HG03571 (cell line): ENCODE data around the gene KAZN.
"Not testable (repeated sequence)": the region's sequence is repeated elsewhere in the genome, so short reads cannot be mapped to it uniquely, and the experiment has no call there.

Source experiments
- ATAC-seq: cut with Tn5 transposase; IDR thresholded peaks from one replicate; pipeline ENCODE4 v1.9.1; 2021; ENCODE audit not compliant: unreplicated experiment

Gene KAZN

DNA sequence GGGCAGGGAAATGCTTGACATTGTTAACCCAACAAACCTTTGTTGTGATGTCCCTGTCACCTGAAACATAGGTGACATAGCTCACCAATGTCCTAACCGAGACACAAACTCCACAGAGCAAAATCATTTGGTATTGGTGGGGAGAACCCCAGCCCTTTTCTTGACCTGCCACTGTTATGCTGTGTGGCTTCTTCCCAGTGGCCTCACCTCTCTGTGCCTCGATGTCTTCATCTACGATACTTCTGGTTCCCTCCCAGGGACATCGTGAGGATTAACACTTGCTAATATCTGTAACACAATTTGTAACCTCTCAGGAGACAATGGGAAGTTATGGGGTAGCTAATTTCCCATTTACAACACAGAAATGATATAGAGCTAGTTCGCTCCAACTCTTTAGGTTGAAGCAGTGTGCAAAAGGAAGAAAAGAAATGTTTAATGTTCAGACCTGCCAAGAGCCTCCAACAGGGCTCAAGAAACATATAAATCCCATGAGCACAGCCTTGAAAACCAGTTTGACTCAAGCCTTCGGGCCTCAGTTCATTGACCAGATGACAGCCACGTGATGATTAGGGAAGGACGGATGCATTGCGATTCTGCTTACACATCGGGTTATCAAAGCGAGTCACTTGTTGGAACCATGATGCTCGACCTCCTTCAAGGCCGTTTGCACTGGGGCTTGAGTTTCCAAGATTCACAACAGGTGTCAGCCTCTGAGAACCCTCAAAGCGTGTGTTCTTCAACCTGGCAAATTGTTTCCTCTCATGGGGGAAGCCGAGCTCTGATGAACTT, 517.3 kb downstream of the KAZN start:
- no peak for ATAC-seq

DNA sequence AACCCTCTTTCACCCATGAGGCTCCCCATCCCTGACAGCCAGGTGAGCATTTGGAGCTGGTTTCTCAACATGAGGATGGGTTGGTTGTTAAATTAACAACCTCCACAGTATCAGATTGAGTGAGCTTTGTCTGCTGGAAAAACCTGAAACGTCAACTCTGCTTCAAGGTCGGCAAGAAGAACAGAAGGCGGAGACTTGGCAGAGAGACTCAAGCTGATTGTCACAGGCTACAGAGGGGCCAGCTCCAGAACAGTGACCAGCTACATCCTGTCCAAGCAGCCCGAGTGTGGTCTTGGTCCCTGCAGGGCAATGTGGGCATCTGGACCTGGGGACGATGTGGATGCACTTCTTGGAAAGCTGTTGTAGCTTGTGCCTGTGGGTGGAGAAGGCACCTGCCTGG, 518.5 kb downstream of the KAZN start:
- no peak for ATAC-seq

DNA sequence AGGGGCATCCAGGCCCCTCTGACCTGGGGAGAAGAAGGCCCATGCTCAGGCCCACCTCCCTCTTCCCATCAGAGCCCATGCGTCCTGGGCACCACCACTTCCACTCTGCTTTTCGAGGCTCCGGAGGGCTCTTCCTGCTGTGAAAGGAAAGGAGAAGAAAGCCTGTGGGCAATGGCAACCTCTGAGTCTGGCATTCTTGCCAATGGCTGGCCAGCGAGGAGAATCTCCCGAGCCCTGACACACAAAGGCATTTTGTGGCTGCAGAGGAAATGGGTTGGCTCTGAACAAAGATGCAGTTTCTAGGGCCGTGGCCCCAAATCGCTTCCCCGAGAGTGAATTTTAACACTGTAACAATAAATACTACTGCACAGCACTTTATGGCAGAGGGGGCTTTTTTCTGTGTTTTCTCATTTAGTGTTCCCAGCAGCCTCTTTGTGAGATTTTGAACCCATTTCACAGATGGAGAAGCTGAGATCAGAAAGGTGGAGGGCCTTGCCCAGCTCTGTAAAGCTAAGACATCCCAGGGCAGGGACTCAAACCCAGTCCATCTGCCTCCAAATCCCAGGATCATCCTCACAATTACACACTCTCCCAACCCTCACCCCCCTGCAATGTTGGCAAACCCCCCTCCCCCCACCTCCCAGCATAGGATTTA, 519.3 kb downstream of the KAZN start:
- ATAC-seq: no peak

DNA sequence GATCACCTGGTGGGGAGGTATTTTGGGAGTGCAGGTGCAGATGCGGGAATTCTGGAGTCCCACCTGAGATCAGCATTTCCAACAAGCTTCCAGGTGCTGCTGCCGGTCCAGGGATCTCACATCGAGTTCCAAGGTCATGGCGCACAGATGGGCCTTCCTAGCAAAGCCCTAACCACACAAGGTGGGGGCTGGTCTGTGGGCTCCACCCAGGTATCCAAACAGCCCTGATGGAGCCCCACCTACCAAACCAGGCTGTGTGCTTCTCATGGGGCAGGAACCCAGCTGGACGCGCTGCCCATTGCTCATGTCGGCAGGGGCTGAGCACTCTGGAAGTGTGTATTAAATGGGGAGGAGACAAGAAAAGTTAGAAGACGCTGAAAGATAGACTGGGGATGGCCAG, 520.1 kb downstream of the KAZN start:
- no peak for ATAC-seq

DNA sequence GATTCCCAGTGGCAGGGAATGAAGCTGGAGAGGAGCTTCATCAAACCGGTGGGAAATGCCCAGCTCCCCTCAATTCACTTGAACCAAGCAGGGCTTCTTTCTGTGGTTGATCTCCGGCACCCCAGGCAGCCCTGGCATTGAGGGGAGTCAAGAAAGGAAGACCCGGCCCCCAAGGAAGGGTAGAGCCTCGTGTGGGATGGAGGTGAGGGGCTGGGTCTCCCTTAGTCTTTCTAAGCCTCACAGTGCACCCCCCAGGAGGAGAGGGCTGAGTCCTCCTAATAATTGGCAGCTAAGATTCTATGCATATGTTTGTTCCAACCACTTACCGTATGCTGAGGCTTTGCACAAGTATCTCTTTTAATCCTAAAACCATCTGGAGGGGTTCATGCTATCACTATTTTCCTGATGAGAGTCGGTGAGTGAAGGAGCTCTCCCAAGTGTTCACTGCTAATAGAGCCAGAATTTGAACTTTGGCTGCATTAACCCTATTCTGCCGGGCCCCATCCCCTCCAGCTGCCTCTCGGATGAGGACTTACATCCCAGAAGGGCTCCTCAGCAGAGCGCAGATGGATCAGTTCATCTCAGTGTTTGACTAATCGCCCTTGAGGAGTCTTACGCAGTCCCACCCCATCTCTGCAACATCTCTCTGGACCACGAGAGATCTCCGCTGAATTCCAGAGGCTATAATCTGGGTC, 521.9 kb downstream of the KAZN start:
- ATAC-seq: no peak

DNA sequence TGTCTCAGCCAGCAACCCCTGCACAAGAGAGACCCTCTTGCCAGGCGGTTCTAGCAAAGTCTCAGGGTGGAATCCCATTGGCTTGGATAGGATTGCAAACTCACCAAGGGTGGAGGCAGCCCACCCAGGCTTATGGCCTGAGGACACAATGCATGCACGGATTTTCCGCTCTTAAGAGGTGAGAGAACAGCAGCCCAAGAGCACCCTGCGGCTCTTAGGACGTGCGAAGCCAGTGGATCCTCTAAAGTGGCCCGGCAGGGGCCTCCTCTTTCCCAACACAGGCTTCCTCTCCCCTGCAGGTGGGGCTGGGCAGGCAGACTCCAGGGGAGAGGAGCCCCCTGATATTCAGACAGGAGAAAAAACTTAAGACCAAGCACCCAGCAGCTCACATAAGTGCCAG, 523.8 kb downstream of the KAZN start:
- ATAC-seq: no peak

DNA sequence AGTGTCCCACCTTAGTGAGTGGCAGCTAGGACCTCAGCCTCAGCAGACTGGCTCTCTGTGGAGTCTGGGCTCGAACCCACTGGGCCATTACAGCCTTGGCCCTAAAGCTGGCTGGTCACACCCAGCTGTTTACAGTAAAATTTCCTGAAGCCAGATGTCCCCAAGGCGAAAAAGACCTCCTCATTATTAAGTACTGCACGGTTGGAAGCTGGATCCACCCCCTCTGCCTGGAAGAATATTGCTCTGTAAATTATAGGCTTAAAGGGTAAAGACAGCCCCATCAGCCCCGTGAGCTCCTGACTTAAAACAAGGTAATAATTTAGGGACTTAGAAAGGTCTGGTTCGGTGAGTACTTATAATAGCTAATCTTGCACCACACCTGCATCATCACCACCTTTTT, 524.8 kb downstream of the KAZN start:
- no peak for ATAC-seq

DNA sequence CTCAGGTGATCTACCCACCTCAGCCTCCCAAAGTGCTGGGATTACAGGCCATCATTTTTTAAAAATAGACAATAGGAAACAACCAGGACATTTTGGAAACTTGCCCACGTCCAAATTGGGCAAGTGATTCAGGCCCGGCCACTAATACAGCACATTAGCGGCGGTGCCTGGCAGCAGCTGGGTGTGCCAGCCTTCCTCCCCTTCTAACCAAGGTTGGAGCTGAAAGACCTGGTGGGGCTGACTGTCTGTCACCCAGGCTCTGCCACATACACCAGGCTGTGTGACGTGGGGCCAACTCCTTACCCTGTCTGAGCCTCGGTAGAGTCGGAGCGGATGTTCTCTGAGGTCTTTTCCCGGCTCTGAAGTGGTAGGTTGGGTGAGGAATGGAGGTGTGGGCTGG, 525.4 kb downstream of the KAZN start:
- ATAC-seq: no peak

DNA sequence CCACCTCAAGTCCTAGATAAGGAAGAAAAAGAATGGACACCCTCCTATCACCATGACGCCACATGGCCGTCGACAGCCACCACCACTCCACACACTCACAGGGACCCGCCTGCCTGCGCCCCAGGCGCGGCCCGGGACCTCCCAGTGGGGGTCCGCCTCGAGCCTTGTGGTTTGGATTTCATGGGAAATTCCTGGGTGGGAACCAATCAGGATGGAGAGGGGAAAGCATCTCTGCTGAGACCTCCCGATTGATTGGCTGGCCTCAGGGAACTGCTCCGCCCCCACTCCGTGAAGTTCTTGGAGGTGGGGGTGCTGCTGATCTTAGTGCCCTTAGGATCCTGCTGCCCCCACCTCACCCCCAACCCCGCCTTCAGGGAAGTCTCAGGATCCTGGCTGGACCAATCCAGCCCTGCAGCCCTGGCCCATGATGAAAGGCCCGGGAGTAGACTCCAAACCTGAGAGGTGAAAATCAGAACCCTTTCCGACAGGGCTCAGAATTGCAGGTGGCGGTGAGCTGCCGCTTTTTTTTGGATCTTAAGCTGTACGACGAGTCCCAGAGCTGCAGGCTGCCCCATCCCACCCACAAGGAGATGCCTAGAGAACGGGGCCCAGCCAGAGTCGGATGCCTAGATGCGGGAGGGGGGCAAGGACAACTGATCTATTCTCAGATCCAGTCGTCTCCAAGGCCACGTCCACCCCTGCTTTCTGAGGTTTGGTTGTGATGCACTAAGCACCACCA, 526.0 kb downstream of the KAZN start:
- no peak for ATAC-seq

DNA sequence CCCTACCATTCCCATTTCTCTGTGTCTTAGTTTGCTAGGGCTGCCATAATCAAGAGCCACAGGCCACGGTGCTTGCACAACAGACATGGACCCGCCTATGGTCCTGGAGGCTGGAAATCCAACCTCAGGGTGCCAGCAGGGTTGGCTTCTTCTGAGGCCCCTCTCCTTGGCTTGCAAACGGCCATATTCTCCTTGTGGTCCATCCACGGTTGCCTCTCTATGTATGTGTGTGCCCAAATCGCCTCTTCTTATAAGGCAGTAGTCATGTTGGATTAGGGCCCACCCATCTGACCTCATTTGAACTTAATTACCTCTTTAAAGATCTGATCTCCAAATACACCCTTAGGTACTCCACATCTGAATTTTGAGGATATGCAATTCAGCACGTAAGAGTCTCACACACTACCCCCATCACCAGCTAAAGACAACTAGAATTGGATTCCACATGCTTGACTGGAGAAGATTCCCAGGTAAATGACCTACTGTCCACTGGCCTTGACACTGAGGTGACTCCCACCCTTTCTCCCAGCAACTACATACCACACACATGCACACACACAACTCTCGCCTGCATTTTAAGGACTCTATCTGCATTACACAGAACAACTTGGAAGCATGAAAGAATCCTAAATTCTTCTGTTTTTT, 526.7 kb downstream of the KAZN start:
- no peak for ATAC-seq

DNA sequence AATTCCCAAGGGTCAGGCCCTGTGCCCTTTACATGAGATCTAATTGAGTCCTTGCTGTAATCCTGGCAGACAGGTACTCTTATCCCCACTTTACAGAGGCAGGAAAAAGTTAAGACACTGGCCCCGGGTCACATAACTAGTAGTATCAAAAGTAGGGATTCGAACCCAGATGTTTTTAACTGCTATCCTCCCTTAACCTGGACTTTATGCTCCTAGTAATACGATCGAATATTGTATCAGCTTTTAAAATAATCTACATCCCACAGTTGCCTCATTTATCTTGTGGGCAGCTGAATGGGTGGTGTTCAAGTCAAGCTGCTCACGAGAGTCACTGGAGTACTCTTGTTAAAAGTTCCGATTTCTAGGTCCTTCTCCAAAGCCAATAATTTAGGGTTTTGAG, 529.6 kb downstream of the KAZN start:
- ATAC-seq: no peak

DNA sequence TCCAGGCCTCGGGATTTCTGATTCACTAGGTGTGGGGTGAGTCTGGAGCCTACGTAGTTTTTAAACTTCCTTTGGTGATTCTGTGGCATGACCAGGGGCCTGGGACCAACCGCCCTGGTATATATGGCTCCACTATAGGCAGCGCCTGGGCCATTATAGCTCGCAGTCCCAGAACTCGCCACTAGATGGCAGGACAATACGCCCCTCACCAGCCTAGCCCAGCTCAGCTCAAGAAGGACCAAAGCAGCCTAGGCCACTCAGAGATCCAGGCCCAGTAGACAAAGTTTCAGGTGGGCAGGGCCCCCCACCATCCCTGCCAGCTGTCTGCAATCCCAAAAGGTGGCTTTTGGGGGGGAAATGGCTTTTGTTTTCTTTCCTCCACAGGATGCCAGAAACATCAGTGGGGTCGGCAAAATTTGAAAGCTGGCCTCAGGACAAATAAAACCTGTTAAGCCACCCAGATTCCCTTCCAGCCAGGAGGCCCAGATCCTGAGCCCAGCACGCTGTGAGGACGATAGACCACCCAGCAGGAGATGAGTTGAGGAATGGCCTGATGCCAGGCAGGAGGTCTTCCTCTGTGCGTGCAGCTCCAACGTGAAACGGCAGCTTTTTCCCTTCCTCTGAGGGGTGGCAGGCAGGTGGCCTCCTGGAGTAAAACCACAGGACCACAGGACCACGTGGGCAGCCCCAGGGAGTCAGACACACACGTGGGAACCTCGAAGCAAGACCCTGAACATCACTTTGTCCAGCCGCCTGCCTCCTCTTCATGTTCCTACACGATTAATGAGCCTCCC, 530.2 kb downstream of the KAZN start:
- ATAC-seq: no peak

DNA sequence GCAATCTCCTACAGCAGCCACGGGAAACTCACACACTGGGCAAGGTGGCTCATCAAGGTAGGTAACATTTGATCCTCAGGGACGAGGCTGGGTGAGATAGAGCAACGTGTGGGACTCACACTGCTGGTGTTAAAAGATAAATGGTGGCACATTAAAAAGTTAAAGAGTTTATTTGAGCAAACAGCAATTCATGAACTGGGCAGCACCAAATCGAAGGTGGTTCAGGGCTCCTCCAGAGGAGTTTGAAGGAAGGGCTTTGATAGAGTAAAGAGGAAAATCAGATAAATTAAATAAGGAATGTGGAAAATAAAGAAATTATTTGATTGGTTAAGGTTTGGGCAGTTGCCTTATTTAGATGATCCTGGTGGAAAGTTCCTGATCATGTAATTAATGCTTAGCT, 531.5 kb downstream of the KAZN start:
- no peak for ATAC-seq

DNA sequence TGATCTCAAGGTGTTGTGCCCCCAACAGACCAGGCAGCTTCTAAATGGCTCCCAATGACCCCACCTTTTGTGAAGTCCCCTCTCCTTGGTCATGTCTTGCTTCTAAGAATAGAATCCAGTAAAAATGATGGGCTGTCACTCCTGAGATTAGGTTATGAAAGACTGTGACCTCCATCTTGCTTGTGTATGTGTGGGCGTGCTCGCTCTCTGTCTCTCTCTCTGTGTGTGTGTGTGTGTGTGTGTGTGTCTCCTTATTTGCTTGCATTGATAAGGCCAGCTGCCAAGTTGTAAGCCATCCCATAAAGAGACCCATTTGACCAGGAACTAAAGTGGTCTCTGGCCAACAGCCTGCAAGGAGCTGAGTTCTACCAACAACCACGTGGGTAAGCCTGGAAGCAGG, 532.1 kb downstream of the KAZN start:
- no peak for ATAC-seq

DNA sequence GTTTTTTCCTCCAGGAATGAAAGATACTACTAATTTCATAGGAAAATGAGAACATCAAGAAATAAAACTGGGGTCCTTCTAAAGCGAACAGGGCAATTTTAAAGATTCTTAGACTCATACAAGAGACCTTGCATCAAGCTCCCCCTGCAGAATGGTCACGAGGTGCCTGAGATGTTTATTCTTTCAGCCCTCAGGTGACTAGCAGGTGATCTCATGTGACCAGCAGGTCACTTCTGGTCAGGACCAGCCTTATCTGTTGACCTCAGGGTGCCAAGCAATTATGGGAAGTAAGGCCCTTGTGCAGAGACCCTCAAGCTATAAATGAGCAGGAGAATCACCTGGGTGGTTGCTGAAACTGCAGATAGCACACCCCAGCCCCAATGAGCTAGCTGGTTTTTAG, 534.5 kb downstream of the KAZN start:
- ATAC-seq: no peak

DNA sequence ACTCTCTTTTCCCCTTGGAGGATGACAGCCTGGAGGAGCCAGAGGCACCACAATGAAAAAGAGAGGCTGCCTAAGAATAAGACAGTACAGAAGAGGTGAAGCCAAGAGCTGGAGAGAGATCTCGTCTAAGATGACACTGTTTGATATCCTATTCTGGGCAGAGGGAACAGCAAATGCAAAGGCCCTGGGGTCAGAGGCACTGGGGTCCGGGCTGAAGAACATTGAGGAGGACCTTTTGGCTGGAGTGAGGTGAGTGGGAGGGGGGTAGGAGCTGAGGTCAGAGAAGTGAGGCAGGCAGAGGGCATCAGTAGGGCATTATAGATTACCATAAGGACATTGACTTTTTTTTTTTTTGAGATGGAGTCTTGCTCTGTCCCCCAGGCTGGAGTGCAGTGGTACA, 535.8 kb downstream of the KAZN start:
- no peak for ATAC-seq

DNA sequence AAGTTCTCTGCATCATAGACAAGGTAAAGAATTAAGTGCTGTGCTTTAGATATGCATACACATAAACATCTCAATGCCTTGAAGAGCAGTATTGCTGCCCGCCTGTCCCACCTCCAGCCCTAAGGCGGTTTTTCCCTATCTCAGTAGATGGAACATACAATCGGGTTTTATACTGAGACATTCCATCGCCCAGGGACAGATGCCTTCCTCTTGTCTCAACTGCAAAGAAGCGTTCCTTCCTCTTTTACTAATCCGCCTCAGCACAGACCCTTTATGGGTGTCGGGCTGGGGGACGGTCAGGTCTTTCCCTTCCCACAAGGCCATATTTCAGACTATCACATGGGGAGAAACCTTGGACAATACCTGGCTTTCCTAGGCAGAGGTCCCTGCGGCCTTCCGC, 537.1 kb downstream of the KAZN start:
- ATAC-seq: not testable (repeated sequence)

DNA sequence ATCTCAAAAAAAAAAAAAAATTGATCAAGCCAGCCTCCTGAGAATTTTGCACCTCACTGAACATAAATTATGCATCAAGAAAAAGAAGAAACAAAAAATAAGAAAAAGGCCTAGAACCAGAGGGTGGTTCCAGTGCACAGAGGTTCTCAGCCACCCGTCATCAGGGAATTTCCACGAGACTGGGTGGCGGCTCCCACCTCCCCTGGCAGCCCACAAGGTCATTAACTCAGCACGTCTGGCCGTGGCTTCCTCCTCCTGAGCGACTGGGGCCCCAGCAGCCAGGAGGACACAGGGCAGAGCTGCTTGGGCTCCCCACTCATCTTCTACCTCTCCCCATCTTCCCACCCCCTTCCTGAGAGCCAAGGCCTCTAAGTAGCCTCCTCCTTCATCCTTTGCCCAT, 539.3 kb downstream of the KAZN start:
- no peak for ATAC-seq

DNA sequence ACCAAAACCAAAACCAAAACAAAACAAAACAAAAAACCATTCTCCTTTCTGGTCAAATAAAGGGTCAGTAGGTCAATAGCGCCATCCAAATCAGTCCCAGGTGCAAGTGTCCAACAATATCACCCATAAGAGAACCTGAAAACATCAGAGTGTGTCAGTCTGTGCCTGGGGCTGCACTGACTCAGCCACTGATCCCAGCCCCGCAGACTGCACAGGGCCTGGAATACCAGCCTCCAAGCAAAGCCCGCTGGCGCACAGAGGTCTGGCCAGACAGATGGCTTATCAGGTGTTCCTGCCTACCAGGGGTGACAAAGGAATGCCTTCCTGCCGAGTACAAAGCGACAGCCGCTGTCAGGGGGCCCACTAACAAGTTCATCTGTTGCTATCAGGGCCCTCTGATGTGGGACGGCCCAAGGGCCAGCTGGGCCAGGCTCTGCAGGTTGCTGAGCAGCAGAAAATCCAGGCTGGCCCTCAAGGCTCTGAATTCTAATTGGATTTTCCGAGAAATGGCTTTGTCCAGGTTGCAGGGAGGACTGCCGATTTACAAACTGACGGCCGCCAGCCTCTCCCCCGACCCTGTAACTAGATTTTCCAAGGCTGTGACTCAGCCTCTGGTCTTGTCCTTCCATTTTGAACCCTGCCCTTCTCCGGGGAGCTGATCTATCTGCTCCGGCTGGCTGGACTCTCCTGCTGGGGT, 541.3 kb downstream of the KAZN start:
- no peak for ATAC-seq
